H9 (cell line): ENCODE measurements around the gene SCN4A. TPM values are rescaled to one million over a fixed set of nuclear protein-coding genes. Genes with fewer than 3 reads are reported as not detected.
"Not testable (repeated sequence)": the region's sequence is repeated elsewhere in the genome, so short reads cannot be mapped to it uniquely, and the experiment has no call there.

Experiments
- DNase-seq: peaks from one replicate; pipeline ENCODE4 v3.0.0-alpha.2; 2017
- H2AFZ ChIP-seq: one replicate; pipeline ENCODE4 v1.6.1; 2013; ENCODE audit warnings: mild to moderate bottlenecking, low read length, control low read depth, moderate library complexity
- H2AK5ac ChIP-seq: 2 replicates; pipeline ENCODE4 v1.6.1; 2013; ENCODE audit warnings: low read length, control low read depth, mixed read lengths; ENCODE audit not compliant: insufficient read length
- H2BK120ac ChIP-seq: one replicate; pipeline ENCODE4 v1.6.1; 2013; ENCODE audit warnings: low read depth, mild to moderate bottlenecking, low read length, control low read depth, inconsistent platforms; ENCODE audit not compliant: poor library complexity, severe bottlenecking
- H2BK12ac ChIP-seq: 2 replicates; pipeline ENCODE4 v1.6.1; 2013; ENCODE audit warnings: low read length, control low read depth, mixed read lengths, low read depth; ENCODE audit not compliant: insufficient read length
- H2BK15ac ChIP-seq: 2 replicates; pipeline ENCODE4 v1.6.1; 2013; ENCODE audit warnings: low read depth, low read length, control low read depth
- H2BK20ac ChIP-seq: one replicate; pipeline ENCODE4 v1.6.1; 2013; ENCODE audit warnings: low read depth, mild to moderate bottlenecking, low read length, control low read depth, inconsistent platforms; ENCODE audit not compliant: poor library complexity, severe bottlenecking
- H2BK5ac ChIP-seq: 2 replicates; pipeline ENCODE4 v1.6.1; 2013; ENCODE audit warnings: low read length, control low read depth, mixed read lengths; ENCODE audit not compliant: insufficient read length
- H3K14ac ChIP-seq: 2 replicates; pipeline ENCODE4 v1.6.1; 2013; ENCODE audit warnings: low read length, control low read depth; ENCODE audit not compliant: insufficient read depth
- H3K18ac ChIP-seq: 2 replicates; pipeline ENCODE4 v1.6.1; 2013; ENCODE audit warnings: low read depth, mild to moderate bottlenecking, mixed read lengths, low read length, control low read depth; ENCODE audit not compliant: insufficient read length
- H3K23ac ChIP-seq: 2 replicates; pipeline ENCODE4 v1.6.1; 2013; ENCODE audit warnings: low read length, control low read depth, mixed read lengths, low read depth; ENCODE audit not compliant: insufficient read length
- H3K23me2 ChIP-seq: 2 replicates; pipeline ENCODE4 v1.6.1; 2013; ENCODE audit warnings: low read depth, mild to moderate bottlenecking, mixed read lengths, low read length, control low read depth; ENCODE audit not compliant: insufficient read length, poor library complexity, severe bottlenecking
- H3K27ac ChIP-seq: 2 replicates; pipeline ENCODE4 v1.5.1; 2013; ENCODE audit warnings: low read length, control low read depth, mixed read lengths, low read depth; ENCODE audit not compliant: insufficient read length
- H3K27me3 ChIP-seq: 2 replicates; pipeline ENCODE4 v1.6.1; 2013; ENCODE audit warnings: low read length, control low read depth, inconsistent platforms; ENCODE audit not compliant: insufficient read depth
- H3K4ac ChIP-seq: 2 replicates; pipeline ENCODE4 v1.6.1; 2013; ENCODE audit warnings: low read depth, mild to moderate bottlenecking, control low read depth, inconsistent platforms, low read length, moderate library complexity
- H3K4me1 ChIP-seq: 2 replicates; pipeline ENCODE4 v1.6.1; 2013; ENCODE audit warnings: low read length, control low read depth, inconsistent platforms; ENCODE audit not compliant: insufficient read depth
- H3K4me2 ChIP-seq: 2 replicates; pipeline ENCODE4 v1.6.1; 2013; ENCODE audit warnings: low read length, control low read depth, mixed read lengths; ENCODE audit not compliant: insufficient read length, insufficient read depth
- H3K56ac ChIP-seq: 2 replicates; pipeline ENCODE4 v1.6.1; 2013; ENCODE audit warnings: low read depth, mild to moderate bottlenecking, mixed read lengths, low read length, control low read depth; ENCODE audit not compliant: insufficient read length
- H3K79me1 ChIP-seq: 2 replicates; pipeline ENCODE4 v1.6.1; 2013; ENCODE audit warnings: low read depth, mild to moderate bottlenecking, moderate library complexity, low read length, control low read depth, inconsistent platforms; ENCODE audit not compliant: insufficient read depth, poor library complexity, severe bottlenecking
- H3K79me2 ChIP-seq: 2 replicates; pipeline ENCODE4 v1.6.1; 2013; ENCODE audit warnings: low read length, control low read depth, inconsistent platforms; ENCODE audit not compliant: insufficient read depth
- H3K9ac ChIP-seq: 2 replicates; pipeline ENCODE4 v1.6.1; 2013; ENCODE audit warnings: low read length, control low read depth, mixed read lengths; ENCODE audit not compliant: insufficient read length; ENCODE audit errors: extremely low read depth
- H3K9me3 ChIP-seq: one replicate; pipeline ENCODE4 v1.6.1; 2013; ENCODE audit warnings: low read depth, low read length, inconsistent platforms; ENCODE audit not compliant: control insufficient read depth
- H3T11ph ChIP-seq: one replicate; pipeline ENCODE4 v1.6.1; 2013; ENCODE audit warnings: mild to moderate bottlenecking, low read length, control low read depth, inconsistent platforms
- H4K20me1 ChIP-seq: one replicate; pipeline ENCODE4 v1.6.1; 2013; ENCODE audit not compliant: control insufficient read depth, insufficient read length, insufficient read depth
- H4K5ac ChIP-seq: 2 replicates; pipeline ENCODE4 v1.6.1; 2013; ENCODE audit warnings: low read depth, mild to moderate bottlenecking, mixed read lengths, low read length, control low read depth; ENCODE audit not compliant: insufficient read length
- H4K8ac ChIP-seq: replicated peaks from 2 replicates; pipeline ENCODE4 v1.6.1; 2013; ENCODE audit warnings: low read length, control low read depth, mixed read lengths, low read depth; ENCODE audit not compliant: insufficient read length
- H4K91ac ChIP-seq: 2 replicates; pipeline ENCODE4 v1.6.1; 2013; ENCODE audit warnings: low read depth, mild to moderate bottlenecking, moderate library complexity, mixed read lengths, low read length, control low read depth; ENCODE audit not compliant: insufficient read length
- H3K27ac Mint-ChIP-seq, 3 experiments: 2 replicates in 2 of 3; 3 replicates in 1 of 3; pipeline ENCODE4 v1.8.0; 2020 to 2021; ENCODE audit warnings: mixed read lengths in 3 of 3, mild to moderate bottlenecking in 1 of 3, moderate library complexity in 1 of 3
- H3K27me3 Mint-ChIP-seq: 2 replicates; pipeline ENCODE4 v1.8.0; 2021; ENCODE audit warnings: low read depth, mild to moderate bottlenecking, moderate library complexity, mixed read lengths
- H3K36me3 Mint-ChIP-seq, 3 experiments: 2 replicates in 2 of 3; 3 replicates in 1 of 3; pipeline ENCODE4 v1.8.0; 2020 to 2021; ENCODE audit warnings: low read depth in 3 of 3, mixed read lengths in 3 of 3; ENCODE audit not compliant: insufficient read depth in 1 of 3
- H3K4me1 Mint-ChIP-seq, 2 experiments: 2 replicates each; pipeline ENCODE4 v1.8.0; 2020; ENCODE audit warnings: mixed read lengths in 2 of 2
- H3K4me3 Mint-ChIP-seq, 2 experiments: 2 replicates in 1 of 2; 3 replicates in 1 of 2; pipeline ENCODE4 v1.8.0; 2020 to 2021; ENCODE audit warnings: mild to moderate bottlenecking in 2 of 2, mixed read lengths in 2 of 2, moderate library complexity in 1 of 2
- H3K9me3 Mint-ChIP-seq, 2 experiments: 2 replicates in 1 of 2; 3 replicates in 1 of 2; pipeline ENCODE4 v1.8.0; 2020; ENCODE audit warnings: mild to moderate bottlenecking in 2 of 2, mixed read lengths in 2 of 2, moderate library complexity in 1 of 2
- WGBS: extraction: QIAGEN DNeasy Blood & Tissue Kit; methylation state at CpG from one replicate; pipeline ENCODE4 v1.1.7; 2013; ENCODE audit warnings: missing lambda C conversion rate, low lambda C conversion rate, mixed read lengths; ENCODE audit not compliant: insufficient read length; ENCODE audit errors: extremely low coverage; 5-methylcytosine and 5-hydroxymethylcytosine counted together
- total RNA-seq: library from RNA; stranded (reverse); gene quantifications from 2 replicates; pipeline ENCODE4 v1.2.1, GENCODE V29; 2021
- TF ChIP-seq, protein P1 (sequence below): fragments of 200-600 bp; sonication (generic); conservative IDR thresholded peaks from 3 replicates; pipeline ENCODE4 v1.8.0; 2021; ENCODE audit warnings: antibody characterized with exemption, mild to moderate bottlenecking

SCN4A gene
- total RNA-seq, 1 experiment from 2014 or later, result 5.8 TPM

- peak overlapping the region; percentile 41 for H3K4me2 ChIP-seq
- no peaks in the 10 kb centered on the region for H3K79me1 ChIP-seq
- H4K91ac ChIP-seq, result no peak overlapping the region
- H3K27ac ChIP-seq, result no peak overlapping the region
- H3K9ac ChIP-seq, result no peak overlapping the region
- no peak overlapping the region for H4K8ac ChIP-seq
- H3K56ac ChIP-seq, result no peak overlapping the region
- Mint-ChIP-seq H3K27me3 (peaks cover 19% of the 10 kb centered on the region), H3K9me3 (no peaks in the 10 kb centered on the region), H3K4me3 (no peak overlapping the region), H3K4me1 (peaks cover 17 to 24% of the 10 kb centered on the region in 2 experiments), H3K36me3 (no peaks in the 10 kb centered on the region), H3K27ac (peak overlapping the region in 1 of 3 experiments; percentile 67; a peak in 3 of 7 replicates)
- no peaks in the 10 kb centered on the region for H3K9me3 ChIP-seq
- peak; percentile 35 for DNase-seq
- no peaks in the 10 kb centered on the region for H3K23me2 ChIP-seq
- H2BK5ac ChIP-seq, result no peak overlapping the region
- H2BK12ac ChIP-seq, result no peak overlapping the region
- WGBS, result no CpG with 5 or more reads among the region's 13 CpGs
- no peak overlapping the region for H2BK120ac ChIP-seq
- H3T11ph ChIP-seq, result no peak overlapping the region
- H2BK20ac ChIP-seq, result no peak overlapping the region
- no peak overlapping the region for H3K23ac ChIP-seq
- no peak overlapping the region for H3K4ac ChIP-seq
- no peak overlapping the region for H3K18ac ChIP-seq
- no peak overlapping the region for H3K14ac ChIP-seq
- H3K79me2 ChIP-seq, result no peaks in the 10 kb centered on the region
- H3K27me3 ChIP-seq, result no peaks in the 10 kb centered on the region
- H2AK5ac ChIP-seq, result no peak overlapping the region
- no peaks in the 10 kb centered on the region for H4K20me1 ChIP-seq
- H3K4me1 ChIP-seq, result peaks cover 3% of the 10 kb centered on the region; the same call in 1 of the 2 replicates
- no peak overlapping the region for H2AFZ ChIP-seq
- H2BK15ac ChIP-seq, result no peak overlapping the region
- H4K5ac ChIP-seq, result no peak overlapping the region
- TF ChIP-seq, protein P1, sequence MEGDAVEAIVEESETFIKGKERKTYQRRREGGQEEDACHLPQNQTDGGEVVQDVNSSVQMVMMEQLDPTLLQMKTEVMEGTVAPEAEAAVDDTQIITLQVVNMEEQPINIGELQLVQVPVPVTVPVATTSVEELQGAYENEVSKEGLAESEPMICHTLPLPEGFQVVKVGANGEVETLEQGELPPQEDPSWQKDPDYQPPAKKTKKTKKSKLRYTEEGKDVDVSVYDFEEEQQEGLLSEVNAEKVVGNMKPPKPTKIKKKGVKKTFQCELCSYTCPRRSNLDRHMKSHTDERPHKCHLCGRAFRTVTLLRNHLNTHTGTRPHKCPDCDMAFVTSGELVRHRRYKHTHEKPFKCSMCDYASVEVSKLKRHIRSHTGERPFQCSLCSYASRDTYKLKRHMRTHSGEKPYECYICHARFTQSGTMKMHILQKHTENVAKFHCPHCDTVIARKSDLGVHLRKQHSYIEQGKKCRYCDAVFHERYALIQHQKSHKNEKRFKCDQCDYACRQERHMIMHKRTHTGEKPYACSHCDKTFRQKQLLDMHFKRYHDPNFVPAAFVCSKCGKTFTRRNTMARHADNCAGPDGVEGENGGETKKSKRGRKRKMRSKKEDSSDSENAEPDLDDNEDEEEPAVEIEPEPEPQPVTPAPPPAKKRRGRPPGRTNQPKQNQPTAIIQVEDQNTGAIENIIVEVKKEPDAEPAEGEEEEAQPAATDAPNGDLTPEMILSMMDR, result no peak
These were observed 55.1 kb downstream of the SCN4A start for GRCh38 chr17:63917646-63918045.

DNA sequence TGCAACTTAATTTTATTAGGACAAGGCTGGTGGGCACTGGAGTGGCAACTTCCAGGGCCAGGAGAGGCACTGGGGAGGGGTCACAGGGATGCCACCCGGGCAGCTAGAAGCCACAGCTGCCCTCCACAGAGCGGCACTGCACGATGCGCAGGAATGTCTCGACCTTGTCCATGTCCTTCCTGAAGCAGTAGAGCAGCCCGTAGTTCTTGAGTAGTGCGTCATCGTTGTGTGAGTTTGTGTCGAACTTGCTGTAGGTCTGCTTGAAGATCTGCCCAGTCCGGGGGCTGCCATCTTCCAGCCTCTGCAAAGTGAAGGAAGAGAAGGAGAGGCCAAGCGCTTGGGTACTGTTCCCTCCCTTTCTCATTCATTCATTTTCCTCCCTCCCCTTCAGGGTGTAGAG lies 55.5 kb downstream of the SCN4A start:
- H3K36me3 Mint-ChIP-seq, H2BK5ac ChIP-seq, H2BK120ac ChIP-seq, H3K27me3 ChIP-seq, H3K9me3 Mint-ChIP-seq, H3K56ac ChIP-seq, H2BK12ac ChIP-seq, H3T11ph ChIP-seq, H4K8ac ChIP-seq, H3K79me2 ChIP-seq, H4K91ac ChIP-seq, H2AK5ac ChIP-seq, DNase-seq, H3K79me1 ChIP-seq, H4K20me1 ChIP-seq, H3K18ac ChIP-seq, H4K5ac ChIP-seq, H3K4me3 Mint-ChIP-seq, H3K9ac ChIP-seq, H2BK15ac ChIP-seq, H3K4me1 ChIP-seq, H3K4ac ChIP-seq, H3K4me2 ChIP-seq, H3K14ac ChIP-seq, H2BK20ac ChIP-seq, H3K23me2 ChIP-seq, H2AFZ ChIP-seq, H3K9me3 ChIP-seq, H3K23ac ChIP-seq, H3K27ac Mint-ChIP-seq, H3K27ac ChIP-seq: not testable (repeated sequence)
- Mint-ChIP-seq H3K27me3 (peaks cover 19% of the 10 kb centered on the region), H3K4me1 (peaks cover 17 to 25% of the 10 kb centered on the region in 2 experiments)
- WGBS, result no CpG with 5 or more reads among the region's 11 CpGs
